CD4-positive, alpha-beta memory T cell (primary cell): ENCODE measurements around the gene TTC19. TPM values are rescaled to one million over a fixed set of nuclear protein-coding genes. Genes with fewer than 3 reads are reported as not detected.

Experiments
- CTCF ChIA-PET: fragments of 350-600 bp; sonication (Branson Sonifier 250); formaldehyde crosslinking; loops from one replicate; lab custom pipeline; 2021; ENCODE audit warnings: inconsistent platforms; ENCODE audit not compliant: partially characterized antibody; lab: Charles Lee
- POLR2A ChIA-PET: fragments of 350-600 bp; sonication (Branson Sonifier 250); formaldehyde crosslinking; loops from one replicate; lab custom pipeline; 2021; ENCODE audit not compliant: partially characterized antibody; lab: Charles Lee
- DNase-seq, 5 donors: peaks; one replicate each; pipeline versions ENCODE4 v3.0.0 to v3.0.0-alpha.2; 2020 to 2022; ENCODE audit warnings: mixed read lengths in 1 of 5
- H3K27ac ChIP-seq: one replicate; pipeline ENCODE4 v1.7.0; 2013; ENCODE audit warnings: low read depth, low read length
- H3K27me3 ChIP-seq: 2 replicates; pipeline ENCODE4 v1.7.0; 2013; ENCODE audit warnings: mild to moderate bottlenecking, low read length, moderate library complexity; ENCODE audit not compliant: insufficient read depth
- H3K36me3 ChIP-seq: 2 replicates; pipeline ENCODE4 v1.7.0; 2013; ENCODE audit warnings: mild to moderate bottlenecking, low read length, moderate library complexity; ENCODE audit not compliant: insufficient read depth
- H3K4me1 ChIP-seq: 2 replicates; pipeline ENCODE4 v1.7.0; 2013; ENCODE audit warnings: mild to moderate bottlenecking, low read length, moderate library complexity; ENCODE audit not compliant: insufficient read depth
- H3K4me3 ChIP-seq, 2 donors: one replicate each; pipeline ENCODE4 v1.7.0; 2013; ENCODE audit warnings: low read length in 2 of 2, mild to moderate bottlenecking in 1 of 2
- H3K9me3 ChIP-seq, 2 donors: one replicate each; pipeline ENCODE4 v1.7.0; 2013; ENCODE audit warnings: low read length in 2 of 2, control low read depth in 1 of 2; ENCODE audit not compliant: control insufficient read depth in 1 of 2
- H3K27ac Mint-ChIP-seq, 7 donors: one replicate each; pipeline ENCODE4 v1.8.0; 2020 to 2021; ENCODE audit warnings: mixed read lengths in 7 of 7, mild to moderate bottlenecking in 6 of 7, inconsistent platforms in 3 of 7, moderate library complexity in 3 of 7
- H3K27me3 Mint-ChIP-seq, 2 donors: one replicate each; pipeline ENCODE4 v1.8.0; 2020 to 2021; ENCODE audit warnings: mixed read lengths in 2 of 2
- H3K36me3 Mint-ChIP-seq, 2 donors: one replicate each; pipeline ENCODE4 v1.8.0; 2020 to 2021; ENCODE audit warnings: mixed read lengths in 2 of 2, inconsistent platforms in 1 of 2, mild to moderate bottlenecking in 1 of 2
- H3K4me1 Mint-ChIP-seq, 4 donors: one replicate each; pipeline ENCODE4 v1.8.0; 2020 to 2021; ENCODE audit warnings: mixed read lengths in 4 of 4, mild to moderate bottlenecking in 1 of 4
- H3K4me3 Mint-ChIP-seq, 8 donors: one replicate each; pipeline ENCODE4 v1.8.0; 2020 to 2021; ENCODE audit warnings: mixed read lengths in 8 of 8, mild to moderate bottlenecking in 7 of 8, moderate library complexity in 6 of 8, inconsistent platforms in 3 of 8
- H3K9me3 Mint-ChIP-seq, 8 donors: one replicate each; pipeline ENCODE4 v1.8.0; 2020 to 2021; ENCODE audit warnings: mixed read lengths in 8 of 8, mild to moderate bottlenecking in 5 of 8, inconsistent platforms in 3 of 8, moderate library complexity in 1 of 8
- intact Hi-C: fragments of 100-400 bp; cut with micrococcal nuclease; formaldehyde crosslinking; loops from one replicate; pipeline ENCODE4 v1.15.1; 2023
- polyA plus RNA-seq, 2 donors: library from polyadenylated mRNA; unstranded; fragments of 300-500 nt; fragmentation: Illumina TruSeq; gene quantifications; one replicate each; pipeline ENCODE4 v1.2.3, GENCODE V29; 2021
- total RNA-seq, 2 experiments: library from RNA; stranded (reverse); gene quantifications; one replicate each; pipeline ENCODE4 v1.2.3, GENCODE V29; 2021

The TTC19 gene
- total and polyA plus RNA-seq, 4 experiments from 2014 or later: 34.1 to 61.4 (median 37.1) TPM

DNA sequence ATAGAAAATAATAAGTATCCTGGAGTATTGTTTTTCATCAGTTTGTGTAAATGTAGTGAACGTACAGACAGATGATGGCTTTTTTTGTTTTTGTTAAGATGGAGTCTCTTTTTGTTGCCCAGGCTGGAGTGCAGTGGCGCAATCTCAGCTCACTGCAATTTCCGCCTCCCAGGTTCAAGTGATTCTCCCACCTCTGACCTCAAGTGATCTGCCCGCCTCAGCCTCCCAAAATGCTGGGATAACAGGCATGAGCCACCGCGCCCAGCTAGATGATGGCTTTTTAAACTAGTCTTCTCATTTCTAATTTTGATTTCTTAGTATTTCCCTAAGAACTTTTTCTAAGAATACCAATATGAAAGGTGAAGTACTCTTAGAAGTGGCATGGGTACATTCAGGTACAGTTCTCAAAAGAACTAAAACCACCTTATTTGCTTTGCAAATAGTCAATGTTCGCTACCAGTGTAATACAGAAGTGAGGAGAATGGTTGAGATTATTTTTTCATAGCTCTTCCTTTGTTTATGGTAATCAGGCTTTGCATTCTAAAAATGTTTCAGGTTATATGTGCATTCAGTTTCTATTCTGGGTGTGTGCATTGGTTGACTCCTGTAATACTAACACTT is 34.2 kb downstream of the TTC19 start:
- no peak for DNase-seq
- Mint-ChIP-seq H3K9me3 (no peaks in the 10 kb centered on the region), H3K36me3 (peaks cover 55 to 89% of the 10 kb centered on the region in 2 donors), H3K27ac (peak overlapping the region in 4 of 7 donors; percentile 9 to 83 (median 40)), H3K27me3 (no peaks in the 10 kb centered on the region), H3K4me1 (peaks cover 5 to 17% (median 7%) of the 10 kb centered on the region in 4 donors), H3K4me3 (no peak overlapping the region)
- POLR2A ChIA-PET: no interaction called here
- H3K4me3 ChIP-seq: no peak overlapping the region
- peaks cover 4% of the 10 kb centered on the region for H3K4me1 ChIP-seq
- intact Hi-C loops: no loop called here
- CTCF ChIA-PET: no interaction called here
- H3K27me3 ChIP-seq: no peaks in the 10 kb centered on the region
- no peaks in the 10 kb centered on the region for H3K9me3 ChIP-seq
- H3K36me3 ChIP-seq: peaks cover 78% of the 10 kb centered on the region
- no peak overlapping the region for H3K27ac ChIP-seq

- Mint-ChIP-seq H3K27me3 (no peaks in the 10 kb centered on the region), H3K27ac (peak overlapping the region in 3 of 7 donors; percentile 12 to 58 (median 50)), H3K4me3 (no peak overlapping the region), H3K36me3 (peaks cover 46 to 88% of the 10 kb centered on the region in 2 donors), H3K9me3 (no peaks in the 10 kb centered on the region), H3K4me1 (peaks cover 5 to 17% (median 7%) of the 10 kb centered on the region in 4 donors)
- POLR2A ChIA-PET: interaction anchor here (1.1 to 1.3 kb wide), 2 partner anchors 9 to 52 kb away, joined by 3 read pairs; no protein-coding TSS in a partner anchor
- intact Hi-C loops: no loop called here
- Histone ChIP-seq H3K4me1 (peaks cover 4% of the 10 kb centered on the region), H3K4me3 (no peak overlapping the region), H3K27me3 (no peaks in the 10 kb centered on the region), H3K36me3 (peaks cover 79% of the 10 kb centered on the region), H3K9me3 (no peaks in the 10 kb centered on the region), H3K27ac (no peak overlapping the region)
- DNase-seq: no peak
- CTCF ChIA-PET: no interaction called here
These were observed 36.6 kb downstream of the TTC19 start for GRCh38 chr17:16036261-16036660.

GRCh38 chr17:16037636-16038035 is 38.0 kb downstream of the TTC19 start:
- Histone ChIP-seq H3K9me3 (no peaks in the 10 kb centered on the region), H3K4me1 (peaks cover 4% of the 10 kb centered on the region), H3K27me3 (no peaks in the 10 kb centered on the region), H3K36me3 (peaks cover 75% of the 10 kb centered on the region), H3K4me3 (no peak overlapping the region), H3K27ac (no peak overlapping the region)
- intact Hi-C loops: no loop called here
- H3K4me1 Mint-ChIP-seq: peaks cover 5 to 17% (median 6%) of the 10 kb centered on the region in 4 donors
- CTCF ChIA-PET: no interaction called here
- peaks cover 45 to 84% of the 10 kb centered on the region in 2 donors for H3K36me3 Mint-ChIP-seq
- H3K9me3 Mint-ChIP-seq: no peaks in the 10 kb centered on the region
- H3K4me3 Mint-ChIP-seq: no peak overlapping the region
- no peaks in the 10 kb centered on the region for H3K27me3 Mint-ChIP-seq
- H3K27ac Mint-ChIP-seq: peak overlapping the region in 5 of 7 donors; percentile 9 to 65 (median 52)
- POLR2A ChIA-PET: no interaction called here
- no peak for DNase-seq

DNA sequence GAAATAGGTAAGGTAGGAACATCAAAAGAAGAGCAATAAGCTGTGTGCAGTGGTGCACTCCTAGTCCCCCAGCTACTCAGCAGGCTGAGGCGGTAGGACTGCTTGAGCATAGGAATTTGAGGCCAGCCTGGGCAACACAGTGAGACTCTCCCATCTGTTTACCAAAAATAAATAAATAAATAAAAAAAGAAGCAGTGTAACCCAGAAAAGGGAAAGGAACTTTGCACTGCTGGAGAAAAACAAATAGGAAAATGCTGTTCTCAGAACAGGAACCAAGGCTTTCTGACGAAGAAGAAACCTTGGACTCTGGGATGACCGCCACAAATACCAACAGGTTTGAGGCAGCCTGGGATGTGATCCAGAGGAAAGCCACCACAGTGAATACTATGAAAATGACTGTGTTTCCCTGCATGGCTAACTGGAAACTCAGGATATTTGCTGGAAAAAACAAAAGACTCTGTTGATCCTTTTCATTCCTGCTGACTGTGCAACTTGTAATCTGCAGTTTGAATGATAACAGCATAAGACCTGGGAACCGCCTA is 41.2 kb downstream of the TTC19 start:
- H3K4me3 ChIP-seq: no peak overlapping the region
- Mint-ChIP-seq H3K36me3 (peaks cover 45 to 81% of the 10 kb centered on the region in 2 donors), H3K4me3 (no peak overlapping the region), H3K4me1 (peaks cover 4 to 17% (median 7%) of the 10 kb centered on the region in 4 donors), H3K27ac (peak overlapping the region in 1 of 7 donors; percentile 37), H3K9me3 (no peaks in the 10 kb centered on the region), H3K27me3 (no peaks in the 10 kb centered on the region)
- no peaks in the 10 kb centered on the region for H3K9me3 ChIP-seq
- ChIA-PET CTCF (no interaction called here), POLR2A (no interaction called here)
- H3K27ac ChIP-seq: no peak overlapping the region
- peaks cover 75% of the 10 kb centered on the region for H3K36me3 ChIP-seq
- no peak for DNase-seq
- peaks cover 4% of the 10 kb centered on the region for H3K4me1 ChIP-seq
- H3K27me3 ChIP-seq: no peaks in the 10 kb centered on the region
- intact Hi-C loops: no loop called here

DNA sequence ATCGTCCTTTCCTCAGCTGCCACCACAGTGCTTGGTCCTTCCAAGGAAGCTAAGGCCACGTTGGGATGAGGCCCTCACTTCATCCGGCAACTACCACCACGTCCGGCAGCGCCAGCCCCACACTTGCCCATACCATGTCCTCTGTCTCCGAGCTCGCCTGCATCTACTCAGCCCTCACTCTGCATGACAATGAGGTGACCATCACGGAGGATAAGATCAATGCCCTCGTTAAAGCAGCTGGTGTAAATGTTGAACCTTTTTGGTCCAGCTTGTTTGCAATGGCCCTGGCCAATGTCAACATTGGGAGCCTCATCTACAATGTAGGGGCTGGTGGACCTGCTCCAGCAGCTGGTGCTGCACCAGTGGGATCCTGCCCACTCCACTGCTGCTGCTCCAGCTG is 44.9 kb downstream of the TTC19 start:
- POLR2A ChIA-PET: interaction anchor here (1.4 kb wide), 1 partner anchor 9 kb away, joined by 3 read pairs; no protein-coding TSS in a partner anchor
- H3K4me3 Mint-ChIP-seq: no peak overlapping the region

GRCh38 chr17:16046966-16047365 is 47.3 kb downstream of the TTC19 start:
- no peaks in the 10 kb centered on the region for H3K4me1 ChIP-seq
- no peak overlapping the region for H3K27ac ChIP-seq
- H3K27me3 ChIP-seq: no peaks in the 10 kb centered on the region
- Mint-ChIP-seq H3K27ac (peak overlapping the region in 1 of 7 donors; percentile 9), H3K4me1 (peaks cover 0 to 7% (median 3%) of the 10 kb centered on the region in 4 donors), H3K27me3 (no peaks in the 10 kb centered on the region), H3K36me3 (peaks cover 48 to 71% of the 10 kb centered on the region in 2 donors), H3K9me3 (no peaks in the 10 kb centered on the region), H3K4me3 (no peak overlapping the region)
- H3K36me3 ChIP-seq: peaks cover 63% of the 10 kb centered on the region
- intact Hi-C loops: no loop called here
- no peak for DNase-seq
- ChIA-PET POLR2A (no interaction called here), CTCF (no interaction called here)
- H3K9me3 ChIP-seq: no peaks in the 10 kb centered on the region
- no peak overlapping the region for H3K4me3 ChIP-seq

More for the DNA sequence above, 44.9 kb downstream of the TTC19 start:
- CTCF ChIA-PET: no interaction called here
- Histone ChIP-seq H3K27ac (no peak overlapping the region), H3K4me3 (no peak overlapping the region), H3K27me3 (no peaks in the 10 kb centered on the region), H3K9me3 (no peaks in the 10 kb centered on the region), H3K4me1 (no peaks in the 10 kb centered on the region), H3K36me3 (peaks cover 77% of the 10 kb centered on the region)
- intact Hi-C loops: no loop called here
- H3K4me1 Mint-ChIP-seq: peaks cover 0 to 6% (median 1%) of the 10 kb centered on the region in 4 donors
- peak overlapping the region in 4 of 7 donors; percentile 24 to 75 (median 66) for H3K27ac Mint-ChIP-seq
- no peaks in the 10 kb centered on the region for H3K27me3 Mint-ChIP-seq
- no peak for DNase-seq
- no peaks in the 10 kb centered on the region for H3K9me3 Mint-ChIP-seq
- peaks cover 54 to 79% of the 10 kb centered on the region in 2 donors for H3K36me3 Mint-ChIP-seq

- Histone ChIP-seq H3K4me3 (no peak overlapping the region), H3K9me3 (no peaks in the 10 kb centered on the region), H3K36me3 (peaks cover 49% of the 10 kb centered on the region), H3K4me1 (no peaks in the 10 kb centered on the region), H3K27ac (no peak overlapping the region), H3K27me3 (no peaks in the 10 kb centered on the region)
- intact Hi-C loops: no loop called here
- Mint-ChIP-seq H3K9me3 (no peaks in the 10 kb centered on the region), H3K27me3 (no peaks in the 10 kb centered on the region), H3K36me3 (peaks cover 51 to 69% of the 10 kb centered on the region in 2 donors), H3K27ac (peak overlapping the region in 1 of 7 donors; percentile 17), H3K4me3 (no peak overlapping the region), H3K4me1 (peaks cover 6 to 13% (median 9%) of the 10 kb centered on the region in 4 donors)
- DNase-seq: no peak
- CTCF ChIA-PET: no interaction called here
- POLR2A ChIA-PET: no interaction called here
These were observed 49.3 kb downstream of the TTC19 start for GRCh38 chr17:16048811-16049449.
